HG02852 (cell line): ENCODE results near the gene LPGAT1.

Experiments used
- ATAC-seq: cut with Tn5 transposase; IDR thresholded peaks from one replicate; pipeline ENCODE4 v1.9.1; 2021; ENCODE audit warnings: mild to moderate bottlenecking, moderate library complexity; ENCODE audit not compliant: unreplicated experiment

Gene LPGAT1

DNA sequence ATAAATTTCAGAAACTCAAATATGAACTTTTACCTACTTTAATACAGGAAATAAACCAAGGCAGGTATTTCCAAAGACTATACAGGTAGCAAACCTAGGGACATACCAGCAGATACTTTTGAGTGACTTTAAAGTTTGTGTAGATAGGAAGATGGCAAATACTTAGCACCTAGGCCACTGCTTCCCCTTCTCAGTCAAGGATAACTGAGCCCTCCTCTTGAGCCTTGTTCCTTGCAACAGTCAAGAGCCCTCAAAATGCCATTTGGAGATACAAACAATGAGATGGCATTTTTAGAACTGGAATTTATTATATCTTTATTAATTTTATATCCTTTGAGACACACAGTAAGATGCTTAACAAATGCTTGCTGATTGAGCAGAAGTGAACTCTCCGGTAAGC is 65.9 kb downstream of the LPGAT1 start:
- ATAC-seq = no peak

DNA sequence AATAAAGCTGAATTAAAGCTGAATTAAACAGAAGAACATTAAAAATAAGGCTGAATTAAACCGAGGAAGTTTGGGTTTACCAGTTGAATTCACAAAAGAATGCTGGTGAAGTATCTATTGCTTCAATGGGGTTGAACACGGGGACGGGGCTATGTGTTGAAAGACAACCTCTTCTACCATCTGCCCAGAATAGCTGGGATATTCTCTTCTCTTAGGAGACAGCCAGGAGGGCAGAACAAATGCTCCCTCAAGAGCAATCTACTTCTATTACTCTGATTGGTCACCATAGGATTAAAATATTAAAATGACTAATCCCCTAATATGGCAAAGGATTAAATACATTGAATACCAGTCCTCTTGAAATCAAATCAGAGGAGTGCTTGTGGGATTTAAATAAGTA is 68.4 kb downstream of the LPGAT1 start:
- ATAC-seq = no peak

GRCh38 chr1:211761400-211761799 is 69.2 kb downstream of the LPGAT1 start:
- no peak for ATAC-seq

GRCh38 chr1:211756471-211757020 is 74.0 kb downstream of the LPGAT1 start:
- no peak for ATAC-seq

- ATAC-seq = no peak
These were observed 76.8 kb downstream of the LPGAT1 start for GRCh38 chr1:211753649-211754251.

DNA sequence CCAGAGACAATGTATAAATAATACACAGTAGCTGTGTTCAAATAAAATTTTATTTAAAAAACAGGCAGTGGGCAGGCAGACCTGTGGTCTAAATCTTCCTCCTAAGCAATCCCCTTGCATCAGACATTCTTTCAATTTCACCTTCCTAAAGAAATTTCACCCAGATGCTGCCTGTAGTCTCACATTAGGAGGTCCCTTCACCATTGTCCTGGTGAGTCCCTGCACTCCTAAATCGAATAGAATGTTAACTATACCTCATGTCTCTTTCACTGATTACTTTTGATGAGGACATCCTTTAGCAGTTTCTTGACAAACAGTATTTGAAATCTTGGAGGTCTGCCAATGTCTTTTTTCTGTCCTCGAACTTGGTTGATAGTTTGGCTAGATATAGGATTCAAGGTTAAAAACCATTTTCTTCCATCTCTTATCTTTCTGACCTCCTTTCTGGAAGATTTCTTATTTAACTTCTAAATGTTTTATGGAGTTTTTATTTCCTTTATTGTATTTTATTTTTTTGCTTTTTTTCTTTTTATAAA is 77.5 kb downstream of the LPGAT1 start:
- no peak for ATAC-seq

DNA sequence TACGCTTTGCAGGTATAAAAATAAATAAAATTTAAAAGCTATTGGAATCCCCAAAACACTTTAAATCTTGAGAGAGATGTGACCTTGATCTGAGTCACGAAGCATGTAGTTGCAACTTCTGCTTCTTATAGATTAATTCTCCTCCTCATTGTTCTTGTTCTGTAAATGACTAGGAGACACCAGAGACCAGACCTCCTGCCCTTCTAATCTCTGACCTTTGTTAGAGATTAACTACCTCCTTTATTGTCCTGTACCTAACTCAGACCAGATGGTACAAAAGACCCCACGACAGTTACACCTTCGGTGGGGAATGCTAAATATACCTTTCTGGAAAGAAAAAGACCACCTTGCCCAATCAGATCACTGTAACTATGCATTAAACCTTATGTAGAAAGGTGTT is 78.2 kb downstream of the LPGAT1 start:
- ATAC-seq = no peak

GRCh38 chr1:211751438-211751837 is 79.1 kb downstream of the LPGAT1 start:
- no peak for ATAC-seq

DNA sequence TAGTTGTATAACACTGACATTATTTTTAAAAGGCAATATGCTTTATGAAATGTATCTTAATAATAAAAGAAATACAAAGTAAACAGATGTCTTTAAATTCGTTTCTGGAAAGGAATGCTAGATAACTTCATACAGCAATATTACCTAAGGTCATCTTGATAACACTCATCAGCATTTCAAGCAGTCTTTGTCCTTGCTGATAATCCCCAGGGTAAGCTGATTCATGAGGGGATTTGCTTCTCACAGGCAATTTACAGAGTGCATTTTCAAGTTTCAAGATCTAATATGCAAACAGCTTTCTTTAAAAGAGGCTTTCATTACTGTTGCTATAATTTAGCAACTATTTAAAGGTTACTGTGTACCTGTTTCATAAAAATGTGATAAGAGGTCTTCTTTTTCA is 80.0 kb downstream of the LPGAT1 start:
- ATAC-seq = no peak

- ATAC-seq = no peak
These were observed 81.3 kb downstream of the LPGAT1 start for GRCh38 chr1:211749251-211749650.

- ATAC-seq = no peak
These were observed 81.8 kb downstream of the LPGAT1 start for GRCh38 chr1:211748810-211749209.

DNA sequence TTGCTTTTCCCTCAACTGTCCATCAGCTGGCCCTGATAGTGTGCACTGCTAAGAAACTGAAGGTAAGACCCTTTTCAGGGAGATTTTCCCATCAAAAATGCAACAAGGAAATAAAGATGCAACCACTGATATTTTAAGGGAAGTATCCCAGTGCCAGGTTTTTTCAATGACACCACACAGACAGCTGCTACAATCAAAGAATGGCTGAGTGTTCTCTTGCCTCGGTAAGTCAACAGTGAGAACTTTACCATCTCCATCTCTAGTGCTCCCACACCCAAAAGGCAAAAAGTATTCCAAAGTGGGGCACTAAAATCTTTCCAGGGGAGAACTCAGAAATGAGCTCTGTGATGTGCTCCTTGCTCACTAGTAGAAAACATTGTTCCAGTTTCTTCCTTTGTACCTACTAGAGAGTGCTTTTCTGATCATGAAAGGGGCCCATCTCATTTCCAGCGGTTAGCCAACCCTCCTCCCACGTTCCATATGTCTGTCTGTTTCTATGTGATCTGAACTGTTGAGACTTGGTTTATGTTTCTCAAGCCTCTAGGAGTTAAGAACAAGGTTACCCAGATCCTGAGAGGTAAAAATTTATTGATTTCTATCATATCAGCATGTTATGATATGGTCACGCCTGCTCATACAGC is 87.6 kb downstream of the LPGAT1 start:
- ATAC-seq = no peak

DNA sequence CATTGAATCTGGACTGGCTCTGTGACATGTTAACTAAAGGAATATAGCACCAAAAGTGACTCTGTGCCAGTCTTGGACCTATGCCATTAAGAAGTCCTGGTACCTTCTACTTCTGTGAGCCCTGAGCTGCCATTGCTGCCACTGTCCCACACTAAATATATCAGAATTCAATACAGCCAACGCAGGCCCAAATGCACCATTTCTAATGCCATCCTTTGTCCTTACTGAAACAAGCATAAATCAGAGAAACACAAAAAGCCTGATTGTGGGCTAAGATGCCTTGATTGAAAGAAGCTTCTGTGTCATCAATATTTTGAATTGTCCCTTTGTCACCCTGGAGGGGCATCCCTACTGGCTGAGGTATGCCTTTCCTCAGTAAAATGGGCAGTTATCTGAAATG is 88.3 kb downstream of the LPGAT1 start:
- no peak for ATAC-seq

DNA sequence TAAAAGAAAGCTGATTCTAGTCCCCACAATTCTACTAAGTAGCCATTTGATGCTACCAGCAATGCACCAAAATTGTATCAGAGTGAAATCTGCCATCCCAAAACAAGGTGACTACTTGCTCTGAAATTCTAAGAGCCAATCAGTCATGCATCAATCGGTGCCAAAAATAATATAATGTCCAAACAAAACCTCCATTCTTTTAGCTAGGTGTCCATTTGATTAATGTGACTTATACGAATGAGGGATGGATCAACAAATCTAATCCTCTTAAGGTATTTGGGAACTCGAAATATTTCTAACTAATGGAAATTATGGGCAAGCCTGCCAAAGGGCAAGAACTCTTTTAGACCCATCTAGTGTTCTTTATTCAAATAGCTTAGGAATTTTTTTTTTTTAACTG is 88.8 kb downstream of the LPGAT1 start:
- no peak for ATAC-seq

DNA sequence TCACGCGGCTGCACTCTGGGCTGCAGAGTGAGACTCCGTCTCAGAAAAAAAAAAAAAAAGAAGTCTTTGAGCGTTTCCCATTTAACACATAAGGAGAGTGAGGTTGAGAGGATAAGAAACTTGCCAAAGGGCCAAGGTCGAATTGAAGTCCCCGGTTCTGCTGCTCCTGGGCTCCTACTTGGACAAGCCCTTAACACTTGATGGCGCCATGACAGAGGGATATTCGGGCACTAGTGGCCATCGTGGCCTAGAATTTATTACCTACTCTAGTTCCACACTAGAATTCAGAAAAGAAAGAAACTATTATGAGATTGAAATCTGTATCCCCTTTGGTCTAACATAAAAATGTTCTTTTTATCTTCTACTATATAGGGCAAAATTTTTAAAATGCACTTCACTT is 89.4 kb downstream of the LPGAT1 start:
- ATAC-seq = no peak

GRCh38 chr1:211739671-211740411 is 90.7 kb downstream of the LPGAT1 start:
- ATAC-seq = peak; percentile 52

DNA sequence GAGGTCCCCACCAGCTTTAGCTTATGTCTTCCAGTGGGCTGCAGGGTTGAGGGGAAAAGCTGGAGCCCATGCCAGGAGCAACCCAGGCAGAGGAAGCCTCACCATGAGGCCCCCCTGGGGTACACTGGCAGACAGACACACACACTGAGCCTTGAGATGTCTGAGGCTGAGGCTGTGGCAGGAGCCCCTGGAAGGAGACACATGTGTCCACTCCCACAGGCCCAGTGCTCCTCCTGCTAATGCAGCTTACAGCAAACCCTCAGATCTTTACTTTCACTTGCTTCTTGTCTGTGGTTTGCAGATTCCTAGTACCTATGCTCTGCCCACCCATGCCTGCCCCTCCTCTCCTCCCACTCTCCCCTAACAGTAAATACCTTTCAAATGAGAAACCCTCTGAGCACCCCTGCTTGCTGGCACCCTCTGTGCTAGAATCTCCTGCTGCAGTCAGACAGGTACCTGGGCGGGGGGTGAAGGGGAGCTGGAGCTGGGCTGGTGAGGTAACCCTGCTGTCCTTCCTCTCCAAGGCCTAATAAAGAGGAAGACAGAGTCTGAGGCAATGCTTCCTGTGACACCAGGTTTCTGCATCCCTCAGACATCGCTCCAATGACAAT is 91.8 kb downstream of the LPGAT1 start:
- peak; percentile 41 for ATAC-seq

- no peak for ATAC-seq
These were observed 92.4 kb downstream of the LPGAT1 start for GRCh38 chr1:211738096-211738690.

GRCh38 chr1:211737115-211738035 is 93.2 kb downstream of the LPGAT1 start:
- ATAC-seq = no peak
